ENCODE results near the gene GMPR. TPM values are rescaled to one million over a fixed set of nuclear protein-coding genes. Genes with fewer than 3 reads are reported as not detected.
A peak's percentile ranks its signal among the peaks of the same experiment; 100 is the strongest.

GMPR gene
- total RNA-seq, 2 experiments from 2014 or later, result 0.94 to 1.0 TPM

DNA sequence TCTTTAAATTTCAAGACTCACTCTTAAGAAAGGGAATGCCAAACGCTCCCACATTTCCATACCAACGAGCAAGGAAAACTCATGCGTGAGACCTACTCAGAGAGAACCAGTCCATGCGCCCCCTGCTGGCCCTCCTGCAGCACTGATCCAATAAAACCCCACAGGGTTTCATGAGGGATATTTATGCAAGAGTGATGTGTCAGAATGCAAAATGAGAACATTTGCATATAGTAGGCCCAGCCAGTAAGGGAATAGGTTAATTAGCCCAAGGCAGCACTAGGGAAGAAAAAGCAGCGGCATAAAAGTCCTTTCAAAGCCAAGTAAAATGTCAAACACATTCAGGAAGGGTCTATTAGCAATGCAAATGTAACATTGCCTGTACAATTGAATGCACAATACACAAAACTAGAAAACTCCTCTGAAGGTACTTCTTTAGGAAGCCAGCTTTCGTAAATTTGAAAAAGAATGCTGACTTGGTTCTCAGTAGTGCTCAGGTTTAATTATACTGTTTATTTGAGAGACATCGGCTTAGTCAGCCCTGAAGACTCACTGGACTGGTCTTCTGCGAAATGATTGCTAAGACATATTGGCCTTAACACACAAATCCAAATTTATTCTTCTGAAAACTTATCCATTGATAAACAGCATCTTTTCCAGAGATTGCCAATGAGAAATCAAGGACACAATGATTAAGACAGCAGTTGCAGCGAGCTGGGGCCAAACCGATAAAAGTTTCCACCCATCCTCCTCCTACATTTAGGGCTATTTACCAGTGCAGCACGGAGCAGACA, 93.2 kb downstream of the GMPR start:
- peaks cover 5% of the 10 kb centered on the region for H3K36me3 Mint-ChIP-seq (ENCODE audit: low read depth)
- H3K27ac Mint-ChIP-seq, result no peak overlapping the region
- intact Hi-C loops (cut with micrococcal nuclease), result loop anchor here (1.0 to 5.0 kb wide), 12 partner anchors 8 to 1251 kb away; partner anchors contain the start of gene ATXN1
- H3K9me3 Mint-ChIP-seq, result no peaks in the 10 kb centered on the region
- H3K27me3 Mint-ChIP-seq (ENCODE audit: low read depth), result no peaks in the 10 kb centered on the region
- no peak overlapping the region for H3K4me3 Mint-ChIP-seq
- H3K4me1 Mint-ChIP-seq (ENCODE audit: low read depth), result no peaks in the 10 kb centered on the region
- peak; percentile 81 for DNase-seq
- CTCF ChIA-PET, result interaction anchor here (0.6 to 5.0 kb wide), 36 partner anchors 9 to 818 kb away, joined by 3 to 64 read pairs (median 4); partner anchors contain the start of genes ATXN1 and GMPR

GRCh38 chr6:16332175-16332542, 93.8 kb downstream of the GMPR start:
- intact Hi-C loops (cut with micrococcal nuclease), result loop anchor here (1.0 to 5.0 kb wide), 9 partner anchors 77 to 1250 kb away; partner anchors contain the start of gene ATXN1
- no peak overlapping the region for H3K4me3 Mint-ChIP-seq
- H3K27me3 Mint-ChIP-seq (ENCODE audit: low read depth), result no peaks in the 10 kb centered on the region
- CTCF ChIA-PET, result interaction anchor here (0.6 to 5.0 kb wide), 37 partner anchors 8 to 817 kb away, joined by 3 to 64 read pairs (median 4); partner anchors contain the start of genes ATXN1 and GMPR
- no peak overlapping the region for H3K27ac Mint-ChIP-seq
- H3K9me3 Mint-ChIP-seq, result no peaks in the 10 kb centered on the region
- peaks cover 2% of the 10 kb centered on the region for H3K36me3 Mint-ChIP-seq (ENCODE audit: low read depth)
- no peaks in the 10 kb centered on the region for H3K4me1 Mint-ChIP-seq (ENCODE audit: low read depth)
- DNase-seq, result peak; percentile 94

DNA sequence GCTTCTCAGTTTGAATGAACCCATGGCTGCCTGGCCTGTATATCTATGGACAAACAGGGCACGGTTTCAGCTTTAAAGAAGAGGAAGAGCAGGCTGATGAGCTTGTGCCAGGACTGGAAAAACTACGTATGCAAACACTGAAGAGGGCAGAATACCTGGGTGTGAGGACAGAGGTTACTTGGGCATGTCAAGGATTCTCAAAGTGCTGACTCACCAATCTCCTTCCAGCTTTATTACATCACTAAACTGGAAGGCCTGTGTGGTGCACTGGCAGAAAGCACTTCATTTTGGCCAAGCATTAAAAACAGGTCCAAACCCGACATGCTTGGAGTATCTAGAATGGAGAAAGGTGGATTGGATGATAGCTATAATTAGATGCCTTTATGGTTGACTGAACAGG, 95.2 kb downstream of the GMPR start:
- Mint-ChIP-seq H3K27ac (no peak overlapping the region), H3K36me3 (ENCODE audit: low read depth) (no peaks in the 10 kb centered on the region), H3K27me3 (ENCODE audit: low read depth) (no peaks in the 10 kb centered on the region), H3K4me3 (no peak overlapping the region), H3K4me1 (ENCODE audit: low read depth) (no peaks in the 10 kb centered on the region), H3K9me3 (no peaks in the 10 kb centered on the region)
- intact Hi-C loops (cut with micrococcal nuclease), result loop anchor here (5.0 kb wide), 1 partner anchor 1249 kb away; no protein-coding TSS in a partner anchor
- DNase-seq, result no peak
- CTCF ChIA-PET, result interaction anchor here (0.9 to 5.0 kb wide), 9 partner anchors 10 to 753 kb away, joined by 4 to 64 read pairs (median 9); partner anchors contain the start of gene ATXN1

- no peaks in the 10 kb centered on the region for H3K4me1 Mint-ChIP-seq (ENCODE audit: low read depth)
- intact Hi-C loops (cut with micrococcal nuclease), result loop anchor here (5.0 kb wide), 1 partner anchor 1248 kb away; no protein-coding TSS in a partner anchor
- no peak overlapping the region for H3K27ac Mint-ChIP-seq
- no peak overlapping the region for H3K4me3 Mint-ChIP-seq
- no peaks in the 10 kb centered on the region for H3K27me3 Mint-ChIP-seq (ENCODE audit: low read depth)
- H3K36me3 Mint-ChIP-seq (ENCODE audit: low read depth), result no peaks in the 10 kb centered on the region
- no peaks in the 10 kb centered on the region for H3K9me3 Mint-ChIP-seq
- DNase-seq, result no peak
- CTCF ChIA-PET, result interaction anchor here (0.6 to 5.0 kb wide), 6 partner anchors 75 to 826 kb away, joined by 3 to 41 read pairs (median 8); partner anchors contain the start of gene ATXN1
These were observed 96.3 kb downstream of the GMPR start for GRCh38 chr6:16334671-16335070.

DNA sequence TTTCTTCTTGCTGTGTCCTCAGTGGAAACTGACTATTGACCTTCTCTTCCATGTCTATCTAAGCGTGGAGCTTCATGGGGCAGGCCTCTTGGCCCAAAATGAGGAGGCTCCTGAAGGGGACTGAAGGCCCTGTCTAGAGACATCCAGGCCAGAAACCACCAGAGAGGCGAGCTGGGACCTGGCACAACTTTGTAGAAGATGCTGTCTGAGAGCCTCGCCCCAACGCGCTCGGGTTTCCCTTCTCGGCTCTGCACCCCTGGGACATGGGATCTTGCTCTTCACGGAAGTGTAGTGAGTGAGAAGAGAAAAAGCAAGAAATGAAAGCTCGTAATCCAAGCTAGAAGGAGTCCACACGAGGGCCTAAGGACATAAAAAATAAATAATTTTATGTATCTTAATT, 96.8 kb downstream of the GMPR start:
- H3K9me3 Mint-ChIP-seq, result no peaks in the 10 kb centered on the region
- H3K4me1 Mint-ChIP-seq (ENCODE audit: low read depth), result no peaks in the 10 kb centered on the region
- no peaks in the 10 kb centered on the region for H3K36me3 Mint-ChIP-seq (ENCODE audit: low read depth)
- intact Hi-C loops (cut with micrococcal nuclease), result no loop called here
- H3K27me3 Mint-ChIP-seq (ENCODE audit: low read depth), result no peaks in the 10 kb centered on the region
- CTCF ChIA-PET, result interaction anchor here (0.6 to 5.0 kb wide), 4 partner anchors 74 to 429 kb away, joined by 4 to 27 read pairs (median 8); no protein-coding TSS in a partner anchor
- DNase-seq, result no peak
- H3K27ac Mint-ChIP-seq, result no peak overlapping the region
- no peak overlapping the region for H3K4me3 Mint-ChIP-seq

- CTCF ChIA-PET, result interaction anchor here (0.6 to 5.0 kb wide), 3 partner anchors 176 to 614 kb away, joined by 4 to 27 read pairs (median 7); no protein-coding TSS in a partner anchor
- H3K4me3 Mint-ChIP-seq, result no peak overlapping the region
- no peaks in the 10 kb centered on the region for H3K9me3 Mint-ChIP-seq
- H3K36me3 Mint-ChIP-seq (ENCODE audit: low read depth), result no peaks in the 10 kb centered on the region
- no peaks in the 10 kb centered on the region for H3K27me3 Mint-ChIP-seq (ENCODE audit: low read depth)
- DNase-seq, result no peak
- H3K4me1 Mint-ChIP-seq (ENCODE audit: low read depth), result no peaks in the 10 kb centered on the region
- intact Hi-C loops (cut with micrococcal nuclease), result no loop called here
- H3K27ac Mint-ChIP-seq, result no peak overlapping the region
These were observed 97.8 kb downstream of the GMPR start for GRCh38 chr6:16336056-16336818.

DNA sequence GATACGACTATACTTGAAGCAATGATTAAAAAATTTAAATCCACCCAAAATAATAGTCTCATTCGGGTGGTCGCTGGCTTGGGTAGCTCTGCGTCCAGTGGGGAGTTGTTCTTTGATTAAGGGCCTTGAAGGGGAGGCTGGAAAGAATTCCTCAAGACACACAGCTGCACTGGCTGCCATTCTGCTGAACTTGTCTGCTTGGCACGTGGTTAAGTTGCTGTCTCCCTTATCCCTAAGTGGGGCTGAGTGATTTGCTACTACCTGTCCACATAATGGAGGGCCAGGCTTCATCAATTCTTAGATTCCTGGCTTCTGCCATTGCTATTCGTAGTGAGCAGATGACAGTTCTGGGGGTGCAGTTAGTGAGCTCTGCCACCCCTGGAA, 98.5 kb downstream of the GMPR start:
- DNase-seq, result no peak
- Mint-ChIP-seq H3K27ac (no peak overlapping the region), H3K27me3 (ENCODE audit: low read depth) (no peaks in the 10 kb centered on the region), H3K4me1 (ENCODE audit: low read depth) (no peaks in the 10 kb centered on the region), H3K36me3 (ENCODE audit: low read depth) (no peaks in the 10 kb centered on the region), H3K9me3 (no peaks in the 10 kb centered on the region), H3K4me3 (no peak overlapping the region)
- intact Hi-C loops (cut with micrococcal nuclease), result no loop called here
- CTCF ChIA-PET, result no interaction called here

GRCh38 chr6:16337295-16337975, 99.0 kb downstream of the GMPR start:
- intact Hi-C loops (cut with micrococcal nuclease), result no loop called here
- CTCF ChIA-PET, result interaction anchor here (0.6 kb wide), 1 partner anchor 638 kb away, joined by 4 read pairs; no protein-coding TSS in a partner anchor
- Mint-ChIP-seq H3K27ac (no peak overlapping the region), H3K36me3 (ENCODE audit: low read depth) (no peaks in the 10 kb centered on the region), H3K9me3 (no peaks in the 10 kb centered on the region), H3K27me3 (ENCODE audit: low read depth) (no peaks in the 10 kb centered on the region), H3K4me3 (no peak overlapping the region), H3K4me1 (ENCODE audit: low read depth) (peaks cover 2% of the 10 kb centered on the region)
- DNase-seq, result no peak

DNA sequence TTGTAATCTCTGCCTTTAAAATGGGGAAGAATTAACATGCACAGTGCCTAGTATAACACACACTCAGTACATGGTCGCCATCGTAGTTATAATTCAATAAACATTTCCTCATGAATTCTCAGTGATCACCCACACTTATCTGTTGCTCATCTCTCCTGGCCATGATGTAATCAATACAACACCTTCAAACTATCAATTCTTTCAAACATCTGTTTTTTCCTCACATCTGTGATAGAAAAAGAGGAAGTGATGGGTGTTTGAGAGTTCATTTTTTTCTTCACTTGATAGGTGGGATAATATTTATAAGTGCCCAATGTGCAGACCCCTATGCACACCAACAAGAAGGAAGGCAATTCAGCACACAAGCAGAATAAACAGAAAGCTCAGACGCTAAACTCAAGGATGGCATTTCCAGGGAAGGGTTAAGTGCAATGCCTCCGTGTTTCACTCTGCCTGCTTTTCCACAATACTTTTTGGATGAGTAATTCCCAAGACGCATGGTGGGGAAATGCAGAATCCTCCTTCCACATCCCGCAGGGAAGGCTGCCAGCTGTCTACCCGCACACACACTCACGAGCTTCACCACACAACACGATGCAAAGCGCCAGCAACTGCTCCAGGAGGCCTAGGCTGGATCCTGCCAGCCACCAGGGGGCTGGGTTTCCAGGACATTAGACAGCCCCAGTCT, 100.3 kb downstream of the GMPR start:
- CTCF ChIA-PET, result interaction anchor here (0.8 to 1.6 kb wide), 4 partner anchors 425 to 626 kb away, joined by 3 to 6 read pairs (median 4); no protein-coding TSS in a partner anchor
- Mint-ChIP-seq H3K4me3 (no peak overlapping the region), H3K36me3 (ENCODE audit: low read depth) (no peaks in the 10 kb centered on the region), H3K27me3 (ENCODE audit: low read depth) (no peaks in the 10 kb centered on the region), H3K27ac (no peak overlapping the region), H3K4me1 (ENCODE audit: low read depth) (peaks cover 5% of the 10 kb centered on the region), H3K9me3 (no peaks in the 10 kb centered on the region)
- no peak for DNase-seq
- intact Hi-C loops (cut with micrococcal nuclease), result no loop called here

GRCh38 chr6:16339265-16339587, 100.8 kb downstream of the GMPR start:
- no peaks in the 10 kb centered on the region for H3K36me3 Mint-ChIP-seq (ENCODE audit: low read depth)
- no peak for DNase-seq
- no peak overlapping the region for H3K27ac Mint-ChIP-seq
- H3K27me3 Mint-ChIP-seq (ENCODE audit: low read depth), result no peaks in the 10 kb centered on the region
- intact Hi-C loops (cut with micrococcal nuclease), result no loop called here
- H3K4me3 Mint-ChIP-seq, result no peak overlapping the region
- H3K4me1 Mint-ChIP-seq (ENCODE audit: low read depth), result peaks cover 5% of the 10 kb centered on the region
- CTCF ChIA-PET, result interaction anchor here (0.8 to 1.6 kb wide), 4 partner anchors 424 to 625 kb away, joined by 3 to 6 read pairs (median 4); no protein-coding TSS in a partner anchor
- H3K9me3 Mint-ChIP-seq, result no peaks in the 10 kb centered on the region

DNA sequence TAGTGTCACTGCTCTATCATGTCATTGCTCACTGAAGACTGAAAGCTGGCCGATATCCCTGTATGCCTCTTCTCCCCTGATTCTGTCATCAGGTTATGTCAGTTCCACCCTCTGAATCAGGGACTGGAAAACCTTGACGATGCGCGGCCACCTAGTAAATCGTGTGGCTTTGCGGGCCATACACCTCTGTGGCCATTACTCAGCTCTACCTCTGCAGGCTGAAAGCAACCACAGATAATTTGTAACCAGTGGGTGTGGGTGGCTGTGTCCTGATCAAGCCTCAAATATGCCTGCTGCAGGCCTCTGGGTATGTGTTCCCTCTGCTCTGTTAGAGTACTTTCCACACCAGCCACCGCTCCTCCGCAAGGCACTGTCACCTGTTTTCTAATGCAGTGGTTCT, 105.2 kb downstream of the GMPR start:
- peaks cover 5% of the 10 kb centered on the region for H3K4me1 Mint-ChIP-seq (ENCODE audit: low read depth)
- H3K36me3 Mint-ChIP-seq (ENCODE audit: low read depth), result no peaks in the 10 kb centered on the region
- H3K27ac Mint-ChIP-seq, result no peak overlapping the region
- CTCF ChIA-PET, result interaction anchor here (1.4 to 2.4 kb wide), 2 partner anchors 11 to 24 kb away, joined by 3 to 11 read pairs; no protein-coding TSS in a partner anchor
- intact Hi-C loops (cut with micrococcal nuclease), result no loop called here
- H3K27me3 Mint-ChIP-seq (ENCODE audit: low read depth), result no peaks in the 10 kb centered on the region
- no peak for DNase-seq
- H3K4me3 Mint-ChIP-seq, result no peak overlapping the region
- no peaks in the 10 kb centered on the region for H3K9me3 Mint-ChIP-seq
